ENCODE results near the gene PPFIBP1.
"Not testable (repeated sequence)": the region's sequence is repeated elsewhere in the genome, so short reads cannot be mapped to it uniquely, and the experiment has no call there.

Gene PPFIBP1

GRCh38 chr12:27646149-27646548 is 122.1 kb downstream of the PPFIBP1 start:
- no peak for TF ChIP-seq CTCF (IDR thresholded peaks at IDR 0.05)
- H3K4me3 ChIP-seq = no peak overlapping the region
- no peak for DNase-seq (ENCODE audit: low spot score)
- no peak overlapping the region for H3K27ac ChIP-seq

GRCh38 chr12:27650011-27650410 is 126.0 kb downstream of the PPFIBP1 start:
- no peak for TF ChIP-seq CTCF (IDR thresholded peaks at IDR 0.05)
- DNase-seq (ENCODE audit: low spot score) = no peak
- H3K27ac ChIP-seq = no peak overlapping the region
- H3K4me3 ChIP-seq = no peak overlapping the region

- H3K27ac ChIP-seq = no peak overlapping the region
Measured at GRCh38 chr12:27651201-27651600, 127.2 kb downstream of the PPFIBP1 start.

GRCh38 chr12:27652174-27652763 is 128.3 kb downstream of the PPFIBP1 start:
- no peak for DNase-seq (ENCODE audit: low spot score)
- peak; percentile 82 for TF ChIP-seq CTCF (IDR thresholded peaks at IDR 0.05)
- H3K4me3 ChIP-seq = no peak overlapping the region
- H3K27ac ChIP-seq = no peak overlapping the region

More at GRCh38 chr12:27651201-27651600, 127.2 kb downstream of the PPFIBP1 start:
- DNase-seq (ENCODE audit: low spot score) = no peak
- no peak for TF ChIP-seq CTCF (IDR thresholded peaks at IDR 0.05)
- H3K4me3 ChIP-seq = no peak overlapping the region

GRCh38 chr12:27653661-27654060 is 129.7 kb downstream of the PPFIBP1 start:
- Histone ChIP-seq H3K4me3 (no peak overlapping the region), H3K27ac (no peak overlapping the region)
- TF ChIP-seq CTCF (IDR thresholded peaks at IDR 0.05) = no peak
- no peak for DNase-seq (ENCODE audit: low spot score)

- DNase-seq (ENCODE audit: low spot score); H3K4me3 ChIP-seq; H3K27ac ChIP-seq: not testable (repeated sequence)
Measured at GRCh38 chr12:27655476-27655875, 131.5 kb downstream of the PPFIBP1 start.

GRCh38 chr12:27657296-27657695 is 133.3 kb downstream of the PPFIBP1 start:
- Histone ChIP-seq H3K27ac (peak overlapping the region in 1 of 2 donors; percentile 28), H3K4me3 (no peak overlapping the region)
- TF ChIP-seq CTCF (IDR thresholded peaks at IDR 0.05) = no peak
- no peak for DNase-seq (ENCODE audit: low spot score)

All from coronary artery (tissue), 2 donors.